KMS-11 (cell line): ENCODE results near the gene IL17RC.
A peak's percentile ranks its signal among the peaks of the same experiment; 100 is the strongest.

ENCODE experiments used
- H2AFZ ChIP-seq: fragments of 200-600 bp; sonication (generic); 2 replicates; pipeline ENCODE4 v1.6.1; 2016; ENCODE audit warnings: antibody characterized with exemption, mixed run types, low read depth
- H3K27ac ChIP-seq: fragments of 200-600 bp; sonication (generic); 2 replicates; pipeline ENCODE4 v1.6.1; 2016; ENCODE audit warnings: mild to moderate bottlenecking, mixed run types
- H3K27me3 ChIP-seq: fragments of 200-600 bp; sonication (generic); 2 replicates; pipeline ENCODE4 v1.6.1; 2017; ENCODE audit warnings: mild to moderate bottlenecking, low read depth, mixed run types, moderate library complexity; ENCODE audit not compliant: insufficient read depth
- H3K36me3 ChIP-seq: fragments of 200-600 bp; sonication (generic); 2 replicates; pipeline ENCODE4 v1.6.1; 2017; ENCODE audit warnings: mild to moderate bottlenecking, mixed run types; ENCODE audit not compliant: insufficient read depth
- H3K4me1 ChIP-seq: fragments of 200-600 bp; sonication (generic); 2 replicates; pipeline ENCODE4 v1.6.1; 2016; ENCODE audit warnings: mild to moderate bottlenecking, low read depth, mixed run types; ENCODE audit not compliant: poor library complexity, severe bottlenecking
- H3K4me2 ChIP-seq: fragments of 200-600 bp; sonication (generic); 2 replicates; pipeline ENCODE4 v1.7.0; 2016; ENCODE audit warnings: mild to moderate bottlenecking, mixed run types
- H3K4me3 ChIP-seq: fragments of 200-600 bp; sonication (generic); IDR thresholded peaks from 2 replicates; pipeline ENCODE4 v1.6.1; 2017; ENCODE audit warnings: low read depth, low read length, mixed read lengths; ENCODE audit not compliant: insufficient read depth
- H3K79me2 ChIP-seq: fragments of 200-600 bp; sonication (generic); 2 replicates; pipeline ENCODE4 v1.6.1; 2016; ENCODE audit warnings: low read depth, mixed run types; ENCODE audit not compliant: insufficient read depth
- H3K9ac ChIP-seq: fragments of 200-600 bp; sonication (generic); 2 replicates; pipeline ENCODE4 v1.6.1; 2016; ENCODE audit warnings: mild to moderate bottlenecking, mixed run types
- H4K20me1 ChIP-seq: fragments of 200-600 bp; sonication (generic); 2 replicates; pipeline ENCODE4 v1.6.1; 2016; ENCODE audit warnings: mild to moderate bottlenecking, mixed run types; ENCODE audit not compliant: insufficient read depth
- TF ChIP-seq, protein P1 (sequence below): fragments of 200-600 bp; sonication (generic); conservative IDR thresholded peaks from 2 replicates; pipeline ENCODE4 v1.6.1; 2017; ENCODE audit warnings: low read depth, mild to moderate bottlenecking, antibody characterized with exemption, low read length, moderate library complexity, mixed read lengths

IL17RC gene

DNA sequence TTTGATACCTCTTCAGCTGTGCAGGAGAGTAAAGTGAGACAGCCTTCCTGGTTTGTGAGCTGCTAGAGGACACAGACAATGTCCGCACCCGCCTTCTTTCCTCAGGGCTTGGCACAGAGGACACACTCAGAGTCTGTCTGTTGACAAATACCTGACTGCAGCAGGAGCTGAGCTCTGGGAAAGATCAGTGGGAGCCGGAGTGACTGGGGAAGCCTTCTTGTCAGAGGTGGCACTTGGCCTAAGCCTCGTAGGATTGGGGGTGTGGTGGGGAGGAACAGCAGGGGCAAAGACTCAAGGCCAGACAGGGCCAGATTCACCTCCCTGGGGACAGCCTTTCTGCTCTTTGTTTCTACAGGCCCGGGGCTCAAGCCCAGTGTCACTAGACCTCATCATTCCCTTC, 3.3 kb upstream of the IL17RC start:
- Histone ChIP-seq H3K79me2 (no peaks in the 10 kb centered on the region), H4K20me1 (no peaks in the 10 kb centered on the region), H2AFZ (no peak overlapping the region), H3K27ac (no peak overlapping the region), H3K4me1 (peaks cover 57% of the 10 kb centered on the region), H3K36me3 (no peaks in the 10 kb centered on the region), H3K27me3 (no peaks in the 10 kb centered on the region), H3K4me2 (no peak overlapping the region), H3K9ac (no peak overlapping the region), H3K4me3 (no peak overlapping the region)
- TF ChIP-seq, protein P1, sequence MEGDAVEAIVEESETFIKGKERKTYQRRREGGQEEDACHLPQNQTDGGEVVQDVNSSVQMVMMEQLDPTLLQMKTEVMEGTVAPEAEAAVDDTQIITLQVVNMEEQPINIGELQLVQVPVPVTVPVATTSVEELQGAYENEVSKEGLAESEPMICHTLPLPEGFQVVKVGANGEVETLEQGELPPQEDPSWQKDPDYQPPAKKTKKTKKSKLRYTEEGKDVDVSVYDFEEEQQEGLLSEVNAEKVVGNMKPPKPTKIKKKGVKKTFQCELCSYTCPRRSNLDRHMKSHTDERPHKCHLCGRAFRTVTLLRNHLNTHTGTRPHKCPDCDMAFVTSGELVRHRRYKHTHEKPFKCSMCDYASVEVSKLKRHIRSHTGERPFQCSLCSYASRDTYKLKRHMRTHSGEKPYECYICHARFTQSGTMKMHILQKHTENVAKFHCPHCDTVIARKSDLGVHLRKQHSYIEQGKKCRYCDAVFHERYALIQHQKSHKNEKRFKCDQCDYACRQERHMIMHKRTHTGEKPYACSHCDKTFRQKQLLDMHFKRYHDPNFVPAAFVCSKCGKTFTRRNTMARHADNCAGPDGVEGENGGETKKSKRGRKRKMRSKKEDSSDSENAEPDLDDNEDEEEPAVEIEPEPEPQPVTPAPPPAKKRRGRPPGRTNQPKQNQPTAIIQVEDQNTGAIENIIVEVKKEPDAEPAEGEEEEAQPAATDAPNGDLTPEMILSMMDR: no peak

DNA sequence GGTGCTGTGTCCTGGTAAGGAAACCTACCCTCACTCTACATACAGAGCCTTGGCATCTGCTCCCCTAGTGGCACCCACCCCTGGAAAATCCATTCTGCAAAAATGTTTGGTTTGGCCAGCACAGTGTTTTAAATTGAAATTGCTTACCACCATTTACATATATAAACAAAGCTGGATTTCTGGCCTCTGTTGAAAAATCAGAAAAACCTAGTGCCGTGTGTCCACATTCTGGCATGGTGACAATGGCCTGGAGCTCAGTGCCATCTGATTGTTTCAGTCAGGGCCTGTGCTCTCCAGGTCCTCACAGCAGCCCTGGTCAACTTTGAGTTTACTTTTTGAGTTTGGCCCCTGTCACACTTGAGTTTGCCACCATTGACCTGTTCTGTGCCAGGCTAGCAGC, 2.9 kb upstream of the IL17RC start:
- H3K79me2 ChIP-seq: no peaks in the 10 kb centered on the region
- no peaks in the 10 kb centered on the region for H4K20me1 ChIP-seq
- peaks cover 57% of the 10 kb centered on the region for H3K4me1 ChIP-seq
- H3K36me3 ChIP-seq: no peaks in the 10 kb centered on the region
- TF ChIP-seq, protein P1: no peak
- H2AFZ ChIP-seq: no peak overlapping the region
- H3K27ac ChIP-seq: no peak overlapping the region
- H3K4me3 ChIP-seq: no peak overlapping the region
- no peaks in the 10 kb centered on the region for H3K27me3 ChIP-seq
- no peak overlapping the region for H3K9ac ChIP-seq
- H3K4me2 ChIP-seq: no peak overlapping the region; the same call in 1 of the 2 replicates

DNA sequence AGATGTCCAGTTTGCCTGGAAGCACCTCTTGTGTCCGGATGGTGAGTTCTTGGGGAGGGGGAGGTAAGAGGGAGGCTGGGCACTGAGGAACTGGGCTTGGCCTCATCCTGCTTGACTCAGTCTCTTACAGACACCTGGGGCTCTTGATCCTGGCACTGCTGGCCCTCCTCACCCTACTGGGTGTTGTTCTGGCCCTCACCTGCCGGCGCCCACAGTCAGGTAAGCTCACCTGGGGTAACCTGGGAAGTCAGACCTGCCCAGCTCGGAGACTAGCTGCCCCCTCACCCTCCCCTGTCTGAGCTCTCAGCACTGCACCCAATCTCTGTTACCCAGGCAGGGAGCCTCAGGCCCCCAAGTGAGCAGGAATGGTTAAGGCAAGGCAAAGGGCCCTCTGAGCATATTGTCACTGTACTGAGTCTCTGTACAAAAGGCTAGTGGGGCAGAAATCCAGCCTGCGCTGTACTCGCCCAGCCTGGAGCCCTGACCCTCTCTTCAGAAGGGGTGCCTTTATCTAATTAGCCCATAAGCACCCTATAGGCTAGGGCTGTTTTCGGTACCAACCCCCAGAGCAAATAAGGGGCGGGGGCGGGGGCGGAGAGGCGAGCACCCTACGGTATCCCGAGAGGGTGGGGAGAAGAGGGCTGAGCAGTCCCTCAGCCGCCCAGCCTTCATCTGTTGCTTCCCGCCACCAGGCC, 2.2 kb upstream of the IL17RC start:
- Histone ChIP-seq H3K27ac (peak overlapping the region; percentile 44; the same call in 1 of the 2 replicates), H3K27me3 (no peaks in the 10 kb centered on the region), H3K9ac (peak overlapping the region; percentile 76), H4K20me1 (no peaks in the 10 kb centered on the region), H2AFZ (peak overlapping the region; percentile 67; the same call in 1 of the 2 replicates), H3K36me3 (no peaks in the 10 kb centered on the region), H3K4me2 (peak overlapping the region; percentile 53), H3K4me3 (peak overlapping the region; percentile 46), H3K79me2 (no peaks in the 10 kb centered on the region), H3K4me1 (peaks cover 51% of the 10 kb centered on the region)
- TF ChIP-seq, protein P1: no peak

DNA sequence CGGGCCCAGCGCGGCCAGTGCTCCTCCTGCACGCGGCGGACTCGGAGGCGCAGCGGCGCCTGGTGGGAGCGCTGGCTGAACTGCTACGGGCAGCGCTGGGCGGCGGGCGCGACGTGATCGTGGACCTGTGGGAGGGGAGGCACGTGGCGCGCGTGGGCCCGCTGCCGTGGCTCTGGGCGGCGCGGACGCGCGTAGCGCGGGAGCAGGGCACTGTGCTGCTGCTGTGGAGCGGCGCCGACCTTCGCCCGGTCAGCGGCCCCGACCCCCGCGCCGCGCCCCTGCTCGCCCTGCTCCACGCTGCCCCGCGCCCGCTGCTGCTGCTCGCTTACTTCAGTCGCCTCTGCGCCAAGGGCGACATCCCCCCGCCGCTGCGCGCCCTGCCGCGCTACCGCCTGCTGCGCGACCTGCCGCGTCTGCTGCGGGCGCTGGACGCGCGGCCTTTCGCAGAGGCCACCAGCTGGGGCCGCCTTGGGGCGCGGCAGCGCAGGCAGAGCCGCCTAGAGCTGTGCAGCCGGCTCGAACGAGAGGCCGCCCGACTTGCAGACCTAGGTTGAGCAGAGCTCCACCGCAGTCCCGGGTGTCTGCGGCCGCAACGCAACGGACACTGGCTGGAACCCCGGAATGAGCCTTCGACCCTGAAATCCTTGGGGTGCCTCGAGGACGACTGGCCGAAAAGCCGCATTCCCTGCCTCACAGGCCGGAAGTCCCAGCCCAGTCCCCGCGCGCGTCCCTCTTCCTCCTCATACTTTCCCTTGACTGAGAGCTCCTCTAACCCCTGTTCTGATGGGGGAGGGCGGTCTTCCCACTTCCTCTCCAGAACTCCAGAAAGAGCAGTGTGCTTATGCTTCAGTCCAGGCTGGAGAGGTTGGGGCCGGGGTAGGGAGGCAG, 1.4 kb upstream of the IL17RC start:
- H3K27me3 ChIP-seq: no peaks in the 10 kb centered on the region
- peak overlapping the region; percentile 53 for H3K4me2 ChIP-seq
- TF ChIP-seq, protein P1: no peak
- peak overlapping the region; percentile 46 for H3K4me3 ChIP-seq
- H2AFZ ChIP-seq: peak overlapping the region; percentile 67
- no peaks in the 10 kb centered on the region for H3K79me2 ChIP-seq
- peak overlapping the region; percentile 76 for H3K9ac ChIP-seq
- H3K36me3 ChIP-seq: no peaks in the 10 kb centered on the region
- peaks cover 43% of the 10 kb centered on the region for H3K4me1 ChIP-seq
- H4K20me1 ChIP-seq: no peaks in the 10 kb centered on the region
- H3K27ac ChIP-seq: peak overlapping the region; percentile 44
